LNCAP (cell line): ENCODE measurements around the gene BMF.

ENCODE experiments used
- CTCF ChIP-seq: fragments of 450-650 bp; IDR thresholded peaks from 2 replicates; pipeline ENCODE4 v1.5.1; 2017; ENCODE audit warnings: mild to moderate bottlenecking

The BMF gene

GRCh38 chr15:40040770-40041169 is 67.9 kb downstream of the BMF start:
- no peak for TF ChIP-seq CTCF

GRCh38 chr15:40040293-40040635 is 68.4 kb downstream of the BMF start:
- no peak for TF ChIP-seq CTCF

- no peak for TF ChIP-seq CTCF
Measured at GRCh38 chr15:40038638-40039543, 69.8 kb downstream of the BMF start, which contains the start of gene SRP14. SRP14 (minus strand) TSS chr15:40039181; CDS start chr15:40039116, 65 bp downstream.

GRCh38 chr15:40038275-40038637 is 70.4 kb downstream of the BMF start:
- no peak for TF ChIP-seq CTCF
